ENCODE data around the gene HRH1. TPM values are rescaled to one million over a fixed set of nuclear protein-coding genes. Genes with fewer than 3 reads are reported as not detected.

The HRH1 gene
- polyA plus RNA-seq, 3 donors: 0.08 to 0.24 TPM; not detected in 1

- Histone ChIP-seq H3K4me1 (ENCODE audit: control insufficient read depth in 1 of 2, insufficient read depth in 2 of 2, low read length in 2 of 2) (peaks cover 79 to 84% of the 10 kb centered on the region in 2 donors), H3K79me2 (ENCODE audit: insufficient read depth, low read length) (peaks cover 83% of the 10 kb centered on the region), H3K36me3 (replicated peaks in 1 of 2; ENCODE audit: control insufficient read depth in 1 of 2, insufficient read depth in 2 of 2, low read length in 2 of 2) (peaks cover 3 to 39% of the 10 kb centered on the region in 2 donors), H3K9me3 (replicated peaks in 1 of 2; ENCODE audit: control insufficient read depth in 1 of 2, insufficient read depth in 1 of 2, low read length in 2 of 2) (no peaks in the 10 kb centered on the region), H2AFZ (ENCODE audit: insufficient read depth, low read depth, low read length, poor library complexity, severe bottlenecking) (no peak overlapping the region), H3K9ac (ENCODE audit: insufficient read depth, low read length, poor library complexity, severe bottlenecking) (peak overlapping the region; percentile 61), H3K27me3 (ENCODE audit: control insufficient read depth in 2 of 2, insufficient read depth in 2 of 2, low read length in 2 of 2) (no peaks in the 10 kb centered on the region), H3K4me2 (replicated peaks; ENCODE audit: extremely low read depth, low read length, poor library complexity, severe bottlenecking) (peak overlapping the region; percentile 72), H3K27ac (ENCODE audit: low read depth in 1 of 2, low read length in 2 of 2) (peak overlapping the region; percentile 96 to 98), H3K4me3 (replicated peaks in 1 of 3; ENCODE audit: low read depth in 2 of 3, low read length in 3 of 3) (peak overlapping the region in 2 of 3 experiments; percentile 26 to 53), H4K20me1 (ENCODE audit: insufficient read depth, low read length) (no peaks in the 10 kb centered on the region)
- Mint-ChIP-seq H3K27me3 (ENCODE audit: low read depth in 3 of 3) (peaks cover 0 to 1% (median 0%) of the 10 kb centered on the region in 3 donors), H3K36me3 (peaks cover 56 to 71% of the 10 kb centered on the region in 2 donors), H3K27ac (peak overlapping the region; percentile 96 to 100 (median 99)), H3K4me1 (peaks cover 76% of the 10 kb centered on the region), H3K9me3 (peaks cover 0 to 2% (median 0%) of the 10 kb centered on the region in 7 donors), H3K4me3 (no peak overlapping the region)
- no CpG with 5 or more reads among the region's 2 CpGs for WGBS (ENCODE audit: insufficient coverage)
- no peak for TF ChIP-seq CTCF (IDR thresholded peaks at IDR 0.05)
- DNase-seq: peak in 2 of 3 donors; percentile 65 to 69
- intact Hi-C loops (cut with micrococcal nuclease): loop anchor here (2.0 to 5.0 kb wide), 2 partner anchors 13 to 61 kb away; no protein-coding TSS in a partner anchor
Measured at GRCh38 chr3:11288021-11288491, 133.8 kb downstream of the HRH1 start.

- H3K27me3 ChIP-seq (ENCODE audit: control insufficient read depth in 2 of 2, insufficient read depth in 2 of 2, low read length in 2 of 2): no peaks in the 10 kb centered on the region
- H3K27ac ChIP-seq (ENCODE audit: low read depth in 1 of 2, low read length in 2 of 2): peak overlapping the region; percentile 96 to 98
- intact Hi-C loops (cut with micrococcal nuclease): loop anchor here (1.0 to 5.0 kb wide), 3 partner anchors 14 to 62 kb away; no protein-coding TSS in a partner anchor
- peak overlapping the region; percentile 61 for H3K9ac ChIP-seq (ENCODE audit: insufficient read depth, low read length, poor library complexity, severe bottlenecking)
- H2AFZ ChIP-seq (ENCODE audit: insufficient read depth, low read depth, low read length, poor library complexity, severe bottlenecking): no peak overlapping the region
- peak overlapping the region in 2 of 3 experiments; percentile 26 to 53 for H3K4me3 ChIP-seq (replicated peaks in 1 of 3; ENCODE audit: low read depth in 2 of 3, low read length in 3 of 3)
- peak; percentile 90 to 99 (median 96) for DNase-seq
- no peak for TF ChIP-seq CTCF (IDR thresholded peaks at IDR 0.05)
- peaks cover 66% of the 10 kb centered on the region for H3K4me1 Mint-ChIP-seq
- 0% methylated on average over 2 of the region's 7 CpGs for WGBS (ENCODE audit: insufficient coverage)
- no peaks in the 10 kb centered on the region for H3K9me3 ChIP-seq (replicated peaks in 1 of 2; ENCODE audit: control insufficient read depth in 1 of 2, insufficient read depth in 1 of 2, low read length in 2 of 2)
- H4K20me1 ChIP-seq (ENCODE audit: insufficient read depth, low read length): no peaks in the 10 kb centered on the region
- peaks cover 70 to 74% of the 10 kb centered on the region in 2 donors for H3K4me1 ChIP-seq (ENCODE audit: control insufficient read depth in 1 of 2, insufficient read depth in 2 of 2, low read length in 2 of 2)
- peak overlapping the region; percentile 72 for H3K4me2 ChIP-seq (replicated peaks; ENCODE audit: extremely low read depth, low read length, poor library complexity, severe bottlenecking)
- H3K36me3 Mint-ChIP-seq: peaks cover 50 to 71% of the 10 kb centered on the region in 2 donors
- H3K79me2 ChIP-seq (ENCODE audit: insufficient read depth, low read length): peaks cover 84% of the 10 kb centered on the region
- H3K27me3 Mint-ChIP-seq (ENCODE audit: low read depth in 3 of 3): peaks cover 0 to 1% (median 0%) of the 10 kb centered on the region in 3 donors
- no peaks in the 10 kb centered on the region for H3K9me3 Mint-ChIP-seq
- peak overlapping the region; percentile 56 to 67 for H3K4me3 Mint-ChIP-seq
- peak overlapping the region; percentile 96 to 100 (median 99) for H3K27ac Mint-ChIP-seq
- peaks cover 3 to 39% of the 10 kb centered on the region in 2 donors for H3K36me3 ChIP-seq (replicated peaks in 1 of 2; ENCODE audit: control insufficient read depth in 1 of 2, insufficient read depth in 2 of 2, low read length in 2 of 2)
Measured at GRCh38 chr3:11288786-11289637, 134.7 kb downstream of the HRH1 start.

Data from CD14-positive monocyte (primary cell).